ENCODE measurements around the gene TEX13B.

TEX13B gene

GRCh38 chrX:107982356-107982755 is at the start of gene TEX13B:
TSS of gene TEX13B (minus strand) at chrX:107982370. CDS start at chrX:107982127, 243 bp downstream.
- Histone ChIP-seq H3K9ac (ENCODE audit: low read length) (no peak within 1 kb of the TSS), H2AFZ (ENCODE audit: low read length) (no peak within 1 kb of the TSS), H4K20me1 (ENCODE audit: insufficient read depth, low read length) (no peaks in the 10 kb centered on the region), H3K4me3 (ENCODE audit: low read length) (no peak within 1 kb of the TSS), H3K79me2 (ENCODE audit: low read length) (no peaks in the 10 kb centered on the region), H3K4me1 (ENCODE audit: low read length) (no peaks in the 10 kb centered on the region), H3K4me2 (ENCODE audit: low read depth, low read length) (no peak within 1 kb of the TSS), H3K27me3 (replicated peaks; ENCODE audit: insufficient read depth, low read length) (no peaks in the 10 kb centered on the region), H3K36me3 (replicated peaks; ENCODE audit: insufficient read depth, low read length) (no peaks in the 10 kb centered on the region), H3K27ac (ENCODE audit: low read length) (no peak within 1 kb of the TSS), H3K9me3 (replicated peaks; ENCODE audit: insufficient read depth, low read length) (no peaks in the 10 kb centered on the region), H3K9me2 (replicated peaks; ENCODE audit: insufficient read depth, low read length) (no peaks in the 10 kb centered on the region), H3F3A (ENCODE audit: insufficient read depth, low read length) (no peaks in the 10 kb centered on the region)
- TF ChIP-seq EZH2phosphoT487 (IDR thresholded peaks at IDR 0.05; ENCODE audit: low read length) (no peak), EZH2 (optimal IDR thresholded peaks at IDR 0.05; ENCODE audit: low read depth, low read length) (no peak), CTCF (IDR thresholded peaks at IDR 0.05; ENCODE audit: low read length) (no peak)
- no peak for DNase-seq

- TF ChIP-seq CTCF (IDR thresholded peaks at IDR 0.05; ENCODE audit: low read length): no peak
- TF ChIP-seq EZH2phosphoT487 (IDR thresholded peaks at IDR 0.05; ENCODE audit: low read length): no peak
- no peak for TF ChIP-seq EZH2 (optimal IDR thresholded peaks at IDR 0.05; ENCODE audit: low read depth, low read length)
- Histone ChIP-seq H3K27ac (ENCODE audit: low read length) (no peak overlapping the region), H4K20me1 (ENCODE audit: insufficient read depth, low read length) (no peaks in the 10 kb centered on the region)
Observed at GRCh38 chrX:108029928-108030711, 48.0 kb upstream of the TEX13B start.

GRCh38 chrX:108028854-108029253 is 46.7 kb upstream of the TEX13B start:
- H3F3A ChIP-seq (ENCODE audit: insufficient read depth, low read length): no peaks in the 10 kb centered on the region
- H3K9me3 ChIP-seq (replicated peaks; ENCODE audit: insufficient read depth, low read length): no peaks in the 10 kb centered on the region
- no peaks in the 10 kb centered on the region for H3K4me1 ChIP-seq (ENCODE audit: low read length)
- no peak overlapping the region for H2AFZ ChIP-seq (ENCODE audit: low read length)
- no peak overlapping the region for H3K27ac ChIP-seq (ENCODE audit: low read length)
- H4K20me1 ChIP-seq (ENCODE audit: insufficient read depth, low read length): no peaks in the 10 kb centered on the region
- H3K9me2 ChIP-seq (replicated peaks; ENCODE audit: insufficient read depth, low read length): no peaks in the 10 kb centered on the region
- H3K4me3 ChIP-seq (ENCODE audit: low read length): no peak overlapping the region
- no peaks in the 10 kb centered on the region for H3K27me3 ChIP-seq (replicated peaks; ENCODE audit: insufficient read depth, low read length)
- no peak overlapping the region for H3K9ac ChIP-seq (ENCODE audit: low read length)
- TF ChIP-seq EZH2 (optimal IDR thresholded peaks at IDR 0.05; ENCODE audit: low read depth, low read length): no peak
- no peak for TF ChIP-seq EZH2phosphoT487 (IDR thresholded peaks at IDR 0.05; ENCODE audit: low read length)
- no peak for TF ChIP-seq CTCF (IDR thresholded peaks at IDR 0.05; ENCODE audit: low read length)
- H3K4me2 ChIP-seq (ENCODE audit: low read depth, low read length): no peak overlapping the region
- no peaks in the 10 kb centered on the region for H3K36me3 ChIP-seq (replicated peaks; ENCODE audit: insufficient read depth, low read length)
- DNase-seq: no peak
- no peaks in the 10 kb centered on the region for H3K79me2 ChIP-seq (ENCODE audit: low read length)

More at GRCh38 chrX:108029928-108030711, 48.0 kb upstream of the TEX13B start:
- Histone ChIP-seq H2AFZ (ENCODE audit: low read length) (no peak overlapping the region), H3K27me3 (replicated peaks; ENCODE audit: insufficient read depth, low read length) (no peaks in the 10 kb centered on the region), H3K79me2 (ENCODE audit: low read length) (no peaks in the 10 kb centered on the region), H3K9me3 (replicated peaks; ENCODE audit: insufficient read depth, low read length) (no peaks in the 10 kb centered on the region), H3K4me1 (ENCODE audit: low read length) (no peaks in the 10 kb centered on the region), H3K9ac (ENCODE audit: low read length) (no peak overlapping the region), H3K36me3 (replicated peaks; ENCODE audit: insufficient read depth, low read length) (no peaks in the 10 kb centered on the region), H3K4me2 (ENCODE audit: low read depth, low read length) (no peak overlapping the region), H3K4me3 (ENCODE audit: low read length) (no peak overlapping the region), H3F3A (ENCODE audit: insufficient read depth, low read length) (no peaks in the 10 kb centered on the region), H3K9me2 (replicated peaks; ENCODE audit: insufficient read depth, low read length) (no peaks in the 10 kb centered on the region)
- DNase-seq: no peak

Data from MM.1S (cell line).